HepG2 (cell line): ENCODE results near the gene CMIP. TPM values are rescaled to one million over a fixed set of nuclear protein-coding genes. Genes with fewer than 3 reads are reported as not detected.

Source experiments
- ATAC-seq: fragments of 200-7000 bp; cut with Tn5 transposase; 3 replicates; pipeline ENCODE4 v1.9.1; 2020; ENCODE audit warnings: mild to moderate bottlenecking, moderate library complexity
- BruUV-seq: library from RNA; stranded (reverse); fragments of 400-500 nt; replicated peaks from 2 replicates; lab custom pipeline; 2021; lab: Mats Ljungman, UMichigan
- CTCF ChIA-PET: fragments of 300-600 bp; formaldehyde crosslinking; extraction: SDS; loops from one replicate; lab custom pipeline; 2021; ENCODE audit warnings: low total read pairs, inconsistent platforms, low intra/inter-chr PET ratio; lab: Yijun Ruan, JAX
- POLR2A ChIA-PET: fragments of 350-600 bp; sonication (Branson Sonifier 250); formaldehyde crosslinking; loops from one replicate; lab custom pipeline; 2020; ENCODE audit warnings: antibody characterized with exemption, inconsistent platforms; lab: Yijun Ruan, JAX
- DNase-seq: peaks from one replicate; pipeline ENCODE4 v3.0.0-alpha.2; 2015; ENCODE audit warnings: low spot score
- FAIRE-seq: peaks from 3 replicates; lab custom pipeline; 2011; peaks lifted over from hg19 to GRCh38; lab: Jason Lieb, UNC
- H2AFZ ChIP-seq: one replicate; pipeline ENCODE4 v1.6.1; 2011; ENCODE audit warnings: low read length, inconsistent platforms
- H3K27ac ChIP-seq: fragments of 300-600 bp; 3 replicates; pipeline ENCODE4 v1.8.0; 2011; ENCODE audit warnings: mixed run types, mild to moderate bottlenecking, mixed read lengths, low read length, inconsistent platforms; ENCODE audit not compliant: insufficient read depth; ENCODE audit errors: extremely low read length
- H3K27me3 ChIP-seq, 2 experiments: fragments of 200-600 bp in 1 of 2; 2 replicates in 1 of 2; 3 replicates in 1 of 2; pipeline versions ENCODE4 v1.6.0 to v1.8.0; 2011; ENCODE audit warnings: low read length in 2 of 2, mild to moderate bottlenecking in 2 of 2, moderate library complexity in 2 of 2, inconsistent platforms in 1 of 2; ENCODE audit not compliant: insufficient read depth in 2 of 2, control insufficient read depth in 1 of 2
- H3K36me3 ChIP-seq, 2 experiments: fragments of 200-600 bp in 1 of 2; replicated peaks in 1 of 2; 2 replicates in 1 of 2; 3 replicates in 1 of 2; pipeline versions ENCODE4 v1.5.1 to v1.8.0; 2011; ENCODE audit warnings: low read length in 2 of 2, inconsistent platforms in 1 of 2; ENCODE audit not compliant: insufficient read depth in 2 of 2, control insufficient read depth in 1 of 2
- H3K4me1 ChIP-seq: 2 replicates; pipeline ENCODE4 v1.5.1; 2012; ENCODE audit warnings: low read length, inconsistent platforms; ENCODE audit not compliant: insufficient read depth
- H3K4me2 ChIP-seq: 2 replicates; pipeline ENCODE4 v1.6.0; 2011; ENCODE audit warnings: low read depth, low read length, inconsistent platforms
- H3K4me3 ChIP-seq, 3 experiments: fragments of 200-600 bp in 1 of 3; sonication (generic), shearing (Covaris generic) in 1 of 3; replicated peaks in 1 of 3; 2 replicates each; pipeline ENCODE4 v1.5.1; 2011 to 2016; ENCODE audit warnings: low read length in 3 of 3, inconsistent platforms in 2 of 3, low read depth in 2 of 3, mild to moderate bottlenecking in 2 of 3, control low read depth in 1 of 3, mixed read lengths in 1 of 3; ENCODE audit not compliant: insufficient read depth in 1 of 3
- H3K79me2 ChIP-seq: one replicate; pipeline ENCODE4 v1.6.1; 2011; ENCODE audit warnings: low read length, inconsistent platforms; ENCODE audit not compliant: insufficient read depth
- H3K9ac ChIP-seq: 2 replicates; pipeline ENCODE4 v1.6.0; 2011; ENCODE audit warnings: mild to moderate bottlenecking, low read depth, low read length, inconsistent platforms; ENCODE audit not compliant: insufficient read depth
- H3K9me3 ChIP-seq: 2 replicates; pipeline ENCODE4 v1.5.1; 2012; ENCODE audit warnings: mild to moderate bottlenecking, low read length
- H4K20me1 ChIP-seq: 2 replicates; pipeline ENCODE4 v1.6.0; 2011; ENCODE audit warnings: inconsistent platforms, mild to moderate bottlenecking, low read length, moderate library complexity; ENCODE audit not compliant: insufficient read depth
- CCAR2 ChIP-seq: fragments of 200-400 bp; formaldehyde crosslinking; optimal IDR thresholded peaks from 2 replicates; pipeline ENCODE3; 2018; ENCODE audit warnings: low read depth, mild to moderate bottlenecking, low read length, moderate library complexity
- PITX1 ChIP-seq: sonication (generic); formaldehyde crosslinking; IDR thresholded peaks from 2 replicates; pipeline ENCODE4 v1.5.1; 2020; ENCODE audit warnings: mild to moderate bottlenecking, missing genetic modification reagents
- SETDB1 ChIP-seq: sonication (generic); formaldehyde crosslinking; IDR thresholded peaks from 2 replicates; pipeline ENCODE4 v1.5.1; 2020; ENCODE audit warnings: missing genetic modification reagents, mild to moderate bottlenecking, borderline replicate concordance
- STAG1 ChIP-seq: sonication (generic); formaldehyde crosslinking; IDR thresholded peaks from 2 replicates; pipeline ENCODE4 v1.4.0; 2020; ENCODE audit warnings: missing genetic modification reagents
- ZNF772 ChIP-seq: sonication (generic); formaldehyde crosslinking; IDR thresholded peaks from 2 replicates; pipeline ENCODE4 v1.5.0; 2020; ENCODE audit warnings: mild to moderate bottlenecking, missing genetic modification reagents
- WGBS: methylation state at CpG from one replicate; pipeline ENCODE4 v1.1.6; 2017; ENCODE audit warnings: low lambda C conversion rate; 5-methylcytosine and 5-hydroxymethylcytosine counted together
- in situ Hi-C: cut with HindIII; loops from 2 replicates; pipeline ENCODE4 v1.10.0; 2017; ENCODE audit warnings: low pct_unique_long_range_greater_than_20kb; ENCODE audit not compliant: extremely low pct_ligation_motif_present
- intact Hi-C: fragments of 100-400 bp; cut with micrococcal nuclease; formaldehyde crosslinking; loops from one replicate; pipeline ENCODE4 v1.10.0; 2022; ENCODE audit not compliant: unreplicated experiment
- polyA plus RNA-seq, 8 experiments: library from polyadenylated mRNA; depleted of rRNA in 3 of 8; stranded (reverse) in 7 of 8; unstranded in 1 of 8; fragments of >200 nt; fragmentation: Illumina TruSeq in 4 of 8; extraction: Trizol in 4 of 8; gene quantifications; 2 replicates each; pipeline versions ENCODE4 v1.2.1 to v1.2.3, GENCODE V29; 2011 to 2016; ENCODE audit warnings: low read depth in 4 of 8, missing spikeins in 1 of 8, mixed read lengths in 1 of 8; ENCODE audit not compliant: insufficient read depth in 1 of 8
- total RNA-seq, 5 experiments: library from RNA; depleted of rRNA; stranded (reverse); fragments of >200 nt; fragmentation: Illumina TruSeq; extraction: Trizol; gene quantifications; 2 replicates each; pipeline ENCODE4 v1.2.3, GENCODE V29; 2016; ENCODE audit warnings: low read depth in 1 of 5
- TF ChIP-seq, protein P1 (sequence below): sonication (generic); formaldehyde crosslinking; IDR thresholded peaks from 2 replicates; pipeline ENCODE4 v1.4.0; 2020; ENCODE audit warnings: missing genetic modification reagents
- TF ChIP-seq, protein P2 (sequence below): sonication (generic); formaldehyde crosslinking; IDR thresholded peaks from 2 replicates; pipeline ENCODE4 v1.4.0; 2020; ENCODE audit warnings: missing genetic modification reagents
- TF ChIP-seq, protein P3 (sequence below): sonication (generic); formaldehyde crosslinking; IDR thresholded peaks from 2 replicates; pipeline ENCODE4 v1.4.0; 2020; ENCODE audit warnings: mild to moderate bottlenecking, missing genetic modification reagents
- TF ChIP-seq, protein P4 (sequence below): sonication (generic); formaldehyde crosslinking; IDR thresholded peaks from 2 replicates; pipeline ENCODE4 v1.5.0; 2020; ENCODE audit warnings: mild to moderate bottlenecking, missing genetic modification reagents, borderline replicate concordance

Gene CMIP
- total and polyA plus RNA-seq, 2 of the 13 experiments (the other 11 are each of a cell fraction or from before 2014, with no cell fraction given), result 10.9 to 18.1 TPM

DNA sequence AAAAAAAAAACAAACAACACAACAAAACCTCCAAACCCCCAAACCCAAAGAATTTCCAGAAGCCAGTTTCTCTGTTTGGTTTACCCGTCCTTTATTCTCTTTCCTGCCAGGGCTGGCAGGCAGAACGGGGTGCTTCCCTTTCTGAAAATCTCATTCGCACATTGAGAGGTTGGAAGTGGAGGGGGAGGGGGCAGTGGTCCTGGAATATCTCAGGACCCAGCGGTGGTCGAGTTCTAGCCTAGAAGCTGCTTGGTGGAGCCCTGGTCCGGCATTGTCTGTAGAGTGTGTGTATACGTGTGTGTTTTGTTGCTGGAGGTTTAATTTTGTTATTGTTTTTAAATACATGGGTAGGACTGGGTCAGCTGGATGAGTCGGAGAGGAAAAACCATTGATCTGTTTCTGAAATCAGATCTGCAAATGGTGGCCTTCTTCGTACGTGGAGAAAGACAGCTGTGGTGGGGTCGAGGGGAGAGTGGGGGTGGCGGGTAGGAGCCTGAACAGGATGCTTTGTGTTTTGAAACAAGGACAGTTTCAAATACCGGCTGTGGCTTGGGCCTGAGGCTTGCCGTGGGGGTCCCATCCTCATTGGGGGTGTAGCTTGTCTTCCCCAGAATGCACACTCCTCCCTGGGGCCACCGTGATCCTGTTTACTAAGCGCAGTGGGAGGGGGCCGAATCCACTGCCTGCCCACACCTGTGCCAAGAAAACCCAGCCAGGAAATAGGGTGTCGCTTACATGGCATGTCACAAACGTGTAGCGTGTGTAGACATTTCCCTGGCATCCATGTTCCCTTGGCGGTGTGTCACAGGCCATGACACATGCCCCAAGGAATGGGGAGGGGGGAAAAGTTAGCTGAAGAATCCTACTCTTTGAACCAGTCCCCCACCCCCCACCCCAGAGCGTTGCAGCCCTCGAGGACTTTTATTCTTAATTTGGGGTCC lies 1.6 kb downstream of the CMIP start:
- no peak for DNase-seq
- in situ Hi-C loops (no loop called here), intact Hi-C loops (no loop called here)
- peak; percentile 50 for FAIRE-seq
- H3K4me1 ChIP-seq, result peaks cover 56% of the 10 kb centered on the region
- BruUV-seq, result TSS peak; percentile 45
- CTCF ChIA-PET, result no interaction called here
- peak overlapping the region; percentile 89 for H3K27ac ChIP-seq
- H3K4me3 ChIP-seq, result peak overlapping the region; percentile 92 to 99 (median 93)
- H3K36me3 ChIP-seq, result no peaks in the 10 kb centered on the region; a peak in 2 of 5 replicates
- peaks cover 2 to 14% of the 10 kb centered on the region in 2 experiments; a peak in 3 of 5 replicates for H3K27me3 ChIP-seq
- peaks cover 4% of the 10 kb centered on the region; the same call in 1 of the 2 replicates for H4K20me1 ChIP-seq
- peaks cover 61% of the 10 kb centered on the region for H3K79me2 ChIP-seq
- POLR2A ChIA-PET, result interaction anchor here (0.5 to 4.8 kb wide), 12 partner anchors 11 to 136 kb away, joined by 3 to 61 read pairs (median 4); no protein-coding TSS in a partner anchor
- WGBS, result 2% methylated on average over 23 of the region's 23 CpGs
- peak overlapping the region; percentile 92 for H3K9ac ChIP-seq
- ATAC-seq, result no peak
- H3K9me3 ChIP-seq, result no peaks in the 10 kb centered on the region
- H2AFZ ChIP-seq, result no peak overlapping the region
- peak overlapping the region; percentile 97 for H3K4me2 ChIP-seq
- TF ChIP-seq ZNF772 (CRISPR knock-in tag) (0 out of 2 replicates have a peak, but pooled peaks have one; percentile 37), CCAR2 (no peak), STAG1 (CRISPR knock-in tag) (no peak), SETDB1 (CRISPR knock-in tag) (no peak), PITX1 (CRISPR knock-in tag) (peak; percentile 26; the same call in 1 of the 2 replicates)
- TF ChIP-seq, protein P1, sequence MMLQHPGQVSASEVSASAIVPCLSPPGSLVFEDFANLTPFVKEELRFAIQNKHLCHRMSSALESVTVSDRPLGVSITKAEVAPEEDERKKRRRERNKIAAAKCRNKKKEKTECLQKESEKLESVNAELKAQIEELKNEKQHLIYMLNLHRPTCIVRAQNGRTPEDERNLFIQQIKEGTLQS (CRISPR knock-in tag), result 0 out of 2 replicates have a peak, but pooled peaks have one; percentile 16
- TF ChIP-seq, protein P2, sequence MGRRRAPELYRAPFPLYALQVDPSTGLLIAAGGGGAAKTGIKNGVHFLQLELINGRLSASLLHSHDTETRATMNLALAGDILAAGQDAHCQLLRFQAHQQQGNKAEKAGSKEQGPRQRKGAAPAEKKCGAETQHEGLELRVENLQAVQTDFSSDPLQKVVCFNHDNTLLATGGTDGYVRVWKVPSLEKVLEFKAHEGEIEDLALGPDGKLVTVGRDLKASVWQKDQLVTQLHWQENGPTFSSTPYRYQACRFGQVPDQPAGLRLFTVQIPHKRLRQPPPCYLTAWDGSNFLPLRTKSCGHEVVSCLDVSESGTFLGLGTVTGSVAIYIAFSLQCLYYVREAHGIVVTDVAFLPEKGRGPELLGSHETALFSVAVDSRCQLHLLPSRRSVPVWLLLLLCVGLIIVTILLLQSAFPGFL (CRISPR knock-in tag), result no peak
- TF ChIP-seq, protein P3, sequence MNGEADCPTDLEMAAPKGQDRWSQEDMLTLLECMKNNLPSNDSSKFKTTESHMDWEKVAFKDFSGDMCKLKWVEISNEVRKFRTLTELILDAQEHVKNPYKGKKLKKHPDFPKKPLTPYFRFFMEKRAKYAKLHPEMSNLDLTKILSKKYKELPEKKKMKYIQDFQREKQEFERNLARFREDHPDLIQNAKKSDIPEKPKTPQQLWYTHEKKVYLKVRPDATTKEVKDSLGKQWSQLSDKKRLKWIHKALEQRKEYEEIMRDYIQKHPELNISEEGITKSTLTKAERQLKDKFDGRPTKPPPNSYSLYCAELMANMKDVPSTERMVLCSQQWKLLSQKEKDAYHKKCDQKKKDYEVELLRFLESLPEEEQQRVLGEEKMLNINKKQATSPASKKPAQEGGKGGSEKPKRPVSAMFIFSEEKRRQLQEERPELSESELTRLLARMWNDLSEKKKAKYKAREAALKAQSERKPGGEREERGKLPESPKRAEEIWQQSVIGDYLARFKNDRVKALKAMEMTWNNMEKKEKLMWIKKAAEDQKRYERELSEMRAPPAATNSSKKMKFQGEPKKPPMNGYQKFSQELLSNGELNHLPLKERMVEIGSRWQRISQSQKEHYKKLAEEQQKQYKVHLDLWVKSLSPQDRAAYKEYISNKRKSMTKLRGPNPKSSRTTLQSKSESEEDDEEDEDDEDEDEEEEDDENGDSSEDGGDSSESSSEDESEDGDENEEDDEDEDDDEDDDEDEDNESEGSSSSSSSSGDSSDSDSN (CRISPR knock-in tag), result peak; percentile 39
- TF ChIP-seq, protein P4, sequence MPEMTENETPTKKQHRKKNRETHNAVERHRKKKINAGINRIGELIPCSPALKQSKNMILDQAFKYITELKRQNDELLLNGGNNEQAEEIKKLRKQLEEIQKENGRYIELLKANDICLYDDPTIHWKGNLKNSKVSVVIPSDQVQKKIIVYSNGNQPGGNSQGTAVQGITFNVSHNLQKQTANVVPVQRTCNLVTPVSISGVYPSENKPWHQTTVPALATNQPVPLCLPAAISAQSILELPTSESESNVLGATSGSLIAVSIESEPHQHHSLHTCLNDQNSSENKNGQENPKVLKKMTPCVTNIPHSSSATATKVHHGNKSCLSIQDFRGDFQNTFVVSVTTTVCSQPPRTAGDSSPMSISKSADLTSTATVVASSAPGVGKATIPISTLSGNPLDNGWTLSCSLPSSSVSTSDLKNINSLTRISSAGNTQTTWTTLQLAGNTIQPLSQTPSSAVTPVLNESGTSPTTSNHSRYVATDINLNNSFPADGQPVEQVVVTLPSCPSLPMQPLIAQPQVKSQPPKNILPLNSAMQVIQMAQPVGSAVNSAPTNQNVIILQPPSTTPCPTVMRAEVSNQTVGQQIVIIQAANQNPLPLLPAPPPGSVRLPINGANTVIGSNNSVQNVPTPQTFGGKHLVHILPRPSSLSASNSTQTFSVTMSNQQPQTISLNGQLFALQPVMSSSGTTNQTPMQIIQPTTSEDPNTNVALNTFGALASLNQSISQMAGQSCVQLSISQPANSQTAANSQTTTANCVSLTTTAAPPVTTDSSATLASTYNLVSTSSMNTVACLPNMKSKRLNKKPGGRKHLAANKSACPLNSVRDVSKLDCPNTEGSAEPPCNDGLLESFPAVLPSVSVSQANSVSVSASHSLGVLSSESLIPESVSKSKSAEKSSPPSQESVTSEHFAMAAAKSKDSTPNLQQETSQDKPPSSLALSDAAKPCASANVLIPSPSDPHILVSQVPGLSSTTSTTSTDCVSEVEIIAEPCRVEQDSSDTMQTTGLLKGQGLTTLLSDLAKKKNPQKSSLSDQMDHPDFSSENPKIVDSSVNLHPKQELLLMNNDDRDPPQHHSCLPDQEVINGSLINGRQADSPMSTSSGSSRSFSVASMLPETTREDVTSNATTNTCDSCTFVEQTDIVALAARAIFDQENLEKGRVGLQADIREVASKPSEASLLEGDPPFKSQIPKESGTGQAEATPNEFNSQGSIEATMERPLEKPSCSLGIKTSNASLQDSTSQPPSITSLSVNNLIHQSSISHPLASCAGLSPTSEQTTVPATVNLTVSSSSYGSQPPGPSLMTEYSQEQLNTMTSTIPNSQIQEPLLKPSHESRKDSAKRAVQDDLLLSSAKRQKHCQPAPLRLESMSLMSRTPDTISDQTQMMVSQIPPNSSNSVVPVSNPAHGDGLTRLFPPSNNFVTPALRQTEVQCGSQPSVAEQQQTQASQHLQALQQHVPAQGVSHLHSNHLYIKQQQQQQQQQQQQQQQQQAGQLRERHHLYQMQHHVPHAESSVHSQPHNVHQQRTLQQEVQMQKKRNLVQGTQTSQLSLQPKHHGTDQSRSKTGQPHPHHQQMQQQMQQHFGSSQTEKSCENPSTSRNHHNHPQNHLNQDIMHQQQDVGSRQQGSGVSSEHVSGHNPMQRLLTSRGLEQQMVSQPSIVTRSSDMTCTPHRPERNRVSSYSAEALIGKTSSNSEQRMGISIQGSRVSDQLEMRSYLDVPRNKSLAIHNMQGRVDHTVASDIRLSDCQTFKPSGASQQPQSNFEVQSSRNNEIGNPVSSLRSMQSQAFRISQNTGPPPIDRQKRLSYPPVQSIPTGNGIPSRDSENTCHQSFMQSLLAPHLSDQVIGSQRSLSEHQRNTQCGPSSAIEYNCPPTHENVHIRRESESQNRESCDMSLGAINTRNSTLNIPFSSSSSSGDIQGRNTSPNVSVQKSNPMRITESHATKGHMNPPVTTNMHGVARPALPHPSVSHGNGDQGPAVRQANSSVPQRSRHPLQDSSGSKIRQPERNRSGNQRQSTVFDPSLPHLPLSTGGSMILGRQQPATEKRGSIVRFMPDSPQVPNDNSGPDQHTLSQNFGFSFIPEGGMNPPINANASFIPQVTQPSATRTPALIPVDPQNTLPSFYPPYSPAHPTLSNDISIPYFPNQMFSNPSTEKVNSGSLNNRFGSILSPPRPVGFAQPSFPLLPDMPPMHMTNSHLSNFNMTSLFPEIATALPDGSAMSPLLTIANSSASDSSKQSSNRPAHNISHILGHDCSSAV (CRISPR knock-in tag), result no peak
